ENCODE results near the gene PMPCB. TPM values are rescaled to one million over a fixed set of nuclear protein-coding genes. Genes with fewer than 3 reads are reported as not detected.

The PMPCB gene
- total RNA-seq, 1 experiment from 2014 or later: 157 TPM

GRCh38 chr7:103316380-103316941, 19.2 kb downstream of the PMPCB start:
- in situ Hi-C loops (cut with HindIII; ENCODE audit: low sequenced_read_pairs): no loop called here
- DNase-seq (ENCODE audit: low spot score): no peak

- in situ Hi-C loops (cut with HindIII; ENCODE audit: low sequenced_read_pairs): no loop called here
- no peak for DNase-seq (ENCODE audit: low spot score)
These were observed 19.8 kb downstream of the PMPCB start for GRCh38 chr7:103317009-103317408.

- in situ Hi-C loops (cut with HindIII; ENCODE audit: low sequenced_read_pairs): no loop called here
- no peak for DNase-seq (ENCODE audit: low spot score)
These were observed 28.5 kb downstream of the PMPCB start for GRCh38 chr7:103325744-103326143.

DNA sequence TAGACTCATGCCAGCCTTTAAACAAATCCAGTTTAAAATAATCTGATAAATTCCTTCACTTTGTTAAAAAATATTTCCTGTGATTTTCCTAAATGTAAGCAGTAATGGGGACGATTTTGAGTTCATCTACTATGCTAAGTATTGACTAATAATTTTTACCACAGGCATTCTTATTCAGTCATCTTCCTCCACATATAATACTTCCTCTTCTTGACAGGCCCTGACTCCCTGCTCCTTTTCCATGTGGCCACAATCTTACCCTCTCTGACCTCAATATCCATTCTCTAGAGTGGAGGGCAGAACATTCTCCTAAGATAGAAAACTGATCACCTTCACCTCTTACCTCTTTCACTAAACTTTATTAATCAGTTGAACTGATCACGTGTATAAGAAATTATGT, 39.5 kb downstream of the PMPCB start:
- DNase-seq (ENCODE audit: low spot score): no peak
- in situ Hi-C loops (cut with HindIII; ENCODE audit: low sequenced_read_pairs): no loop called here

DNA sequence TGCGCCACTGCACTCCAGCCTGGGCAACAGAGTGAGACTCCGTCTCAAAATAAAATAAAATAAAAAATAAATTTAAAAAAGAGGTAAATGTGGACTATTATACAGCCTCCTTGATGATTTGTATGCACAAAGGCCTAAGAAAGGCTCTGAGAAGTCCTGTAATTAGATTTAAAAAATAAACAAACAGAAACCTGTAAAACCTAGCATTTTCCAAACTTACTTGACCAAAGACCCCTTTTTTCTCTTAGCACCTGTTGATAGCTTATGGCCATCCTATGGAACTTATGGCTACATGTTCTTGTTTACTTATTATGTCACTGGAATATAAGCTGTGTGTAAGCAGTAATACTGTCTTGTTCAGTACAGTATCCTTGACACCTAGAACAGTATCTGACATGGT, 41.6 kb downstream of the PMPCB start:
- DNase-seq (ENCODE audit: low spot score): no peak
- in situ Hi-C loops (cut with HindIII; ENCODE audit: low sequenced_read_pairs): no loop called here

DNA sequence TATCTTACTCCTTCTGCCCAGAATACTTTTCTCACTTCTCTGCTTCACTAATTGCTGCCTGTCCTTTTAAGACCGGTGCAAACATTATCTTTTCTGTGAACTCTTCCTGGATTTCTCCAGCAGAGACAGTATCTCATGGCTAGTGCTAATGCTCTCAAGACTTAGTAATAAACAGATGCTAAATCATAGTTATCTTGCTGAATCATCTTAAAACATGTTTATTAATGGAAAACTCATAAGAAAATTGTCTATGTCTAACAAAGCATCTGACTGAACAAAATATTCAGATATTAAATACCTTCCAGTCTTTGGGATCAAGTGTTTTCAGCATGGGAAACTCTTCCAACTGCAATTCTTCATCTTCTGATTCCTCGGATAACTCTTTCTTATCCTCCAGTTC, 44.2 kb downstream of the PMPCB start:
- in situ Hi-C loops (cut with HindIII; ENCODE audit: low sequenced_read_pairs): no loop called here
- DNase-seq (ENCODE audit: low spot score): no peak

GRCh38 chr7:103343332-103343731, 46.1 kb downstream of the PMPCB start:
- DNase-seq (ENCODE audit: low spot score): no peak
- in situ Hi-C loops (cut with HindIII; ENCODE audit: low sequenced_read_pairs): no loop called here

GRCh38 chr7:103343758-103344452, 46.7 kb downstream of the PMPCB start:
- in situ Hi-C loops (cut with HindIII; ENCODE audit: low sequenced_read_pairs): no loop called here
- DNase-seq (ENCODE audit: low spot score): peak; percentile 14

- DNase-seq (ENCODE audit: low spot score): peak; percentile 94
- in situ Hi-C loops (cut with HindIII; ENCODE audit: low sequenced_read_pairs): no loop called here
These were observed 47.4 kb downstream of the PMPCB start, which contains the start of gene DNAJC2 for GRCh38 chr7:103344453-103345149. Gene DNAJC2, minus strand, starts transcription at chr7:103344767. Its CDS starts 145 bp downstream, at chr7:103344622.

DNA sequence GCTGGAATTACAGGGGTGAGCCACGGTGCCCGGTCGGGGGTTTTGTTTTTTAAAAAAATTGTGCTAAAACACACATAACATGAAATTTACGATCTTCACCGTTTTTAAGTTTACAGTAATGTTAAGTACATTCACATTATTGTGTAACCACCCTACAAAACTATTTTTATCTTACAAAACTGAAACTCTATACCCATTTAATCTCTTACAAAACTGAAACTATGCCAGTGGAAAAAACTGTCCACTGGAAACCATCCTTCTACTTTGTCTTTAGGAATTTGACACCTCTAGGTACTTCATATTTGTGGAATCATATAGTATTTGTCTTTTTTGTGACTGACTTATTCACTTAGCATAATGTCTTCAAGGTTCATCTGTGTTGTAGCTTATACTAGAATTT, 49.2 kb downstream of the PMPCB start:
- DNase-seq (ENCODE audit: low spot score): no peak
- in situ Hi-C loops (cut with HindIII; ENCODE audit: low sequenced_read_pairs): no loop called here

DNA sequence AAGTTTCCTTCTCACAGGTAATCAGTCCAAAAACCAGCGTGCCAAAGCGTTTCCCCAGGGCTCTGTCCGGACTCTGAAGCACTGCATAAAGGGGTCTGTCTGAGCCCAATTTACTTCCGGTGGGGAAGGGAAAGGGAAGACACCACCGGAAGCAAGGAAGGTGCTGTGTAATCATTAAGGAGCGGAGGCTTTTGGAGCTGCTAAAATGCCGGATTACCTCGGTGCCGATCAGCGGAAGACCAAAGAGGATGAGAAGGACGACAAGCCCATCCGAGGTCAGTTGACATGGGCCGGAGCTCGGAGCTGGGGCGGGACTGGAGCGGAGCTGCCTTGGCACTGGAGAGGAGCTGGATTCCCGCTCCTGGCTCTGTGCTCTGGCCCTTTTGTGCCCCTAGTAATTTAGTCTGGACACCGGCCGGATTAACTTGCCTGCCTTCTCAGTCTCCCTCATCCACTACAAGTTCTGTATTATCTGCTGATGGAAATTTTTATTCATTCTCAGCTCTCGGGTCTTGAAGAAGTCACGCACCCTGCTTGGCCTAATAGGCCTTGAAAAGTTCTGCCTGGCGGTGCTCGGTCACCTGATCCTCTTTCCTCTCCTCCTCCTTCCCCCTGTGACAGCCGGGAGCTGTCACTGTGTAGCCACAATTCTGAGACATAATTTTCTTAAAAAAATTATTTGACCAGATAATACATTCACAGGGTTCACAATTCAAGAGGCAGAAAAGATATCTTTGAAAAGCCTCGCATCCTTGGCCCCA, 50.5 kb downstream of the PMPCB start, which contains the start of gene PSMC2:
TSS of gene PSMC2 (plus strand) at position 137 of the 761 bp plus-strand sequence. CDS start at position 206, 69 bp downstream.
- in situ Hi-C loops (cut with HindIII; ENCODE audit: low sequenced_read_pairs): no loop called here
- DNase-seq (ENCODE audit: low spot score): peak; percentile 92

DNA sequence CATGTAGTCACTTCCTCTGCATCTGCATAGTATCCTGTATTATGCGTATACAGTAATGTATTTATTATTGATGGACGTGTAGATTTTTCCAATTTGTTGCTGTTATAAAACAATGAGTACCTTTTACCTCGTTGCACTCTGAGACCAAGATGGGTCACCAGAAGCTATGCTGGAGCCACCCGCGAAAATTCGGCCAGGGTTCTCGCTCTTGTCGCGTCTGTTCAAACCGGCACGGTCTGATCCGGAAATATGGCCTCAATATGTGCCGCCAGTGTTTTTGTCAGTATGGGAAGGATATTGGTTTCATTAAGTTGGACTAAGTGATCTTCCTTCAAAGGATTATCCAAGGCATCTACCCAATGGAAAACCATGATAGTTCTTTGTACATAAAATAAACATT, 51.2 kb downstream of the PMPCB start:
- in situ Hi-C loops (cut with HindIII; ENCODE audit: low sequenced_read_pairs): no loop called here
- DNase-seq (ENCODE audit: low spot score): peak; percentile 6

- in situ Hi-C loops (cut with HindIII; ENCODE audit: low sequenced_read_pairs): no loop called here
These were observed 51.7 kb downstream of the PMPCB start for GRCh38 chr7:103348959-103349358.

DNA sequence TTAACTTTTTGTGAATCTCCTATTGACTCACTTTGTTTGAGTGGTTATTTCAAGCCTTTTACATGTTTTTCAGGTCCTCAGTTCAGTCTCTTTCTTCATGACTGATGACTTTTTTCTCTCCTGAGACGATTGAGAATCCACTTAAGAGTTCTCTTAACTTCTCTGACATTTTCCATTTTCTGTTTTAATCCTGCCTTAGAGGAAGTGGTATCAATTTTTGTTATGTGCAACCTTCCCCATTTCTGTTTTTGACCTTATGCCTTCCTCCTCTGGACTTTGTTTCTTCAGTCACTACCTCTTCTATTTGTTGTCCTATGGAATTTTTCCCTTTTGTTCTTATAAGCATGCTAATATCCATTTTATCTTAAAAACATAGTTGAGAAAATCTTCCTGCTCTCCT, 52.6 kb downstream of the PMPCB start:
- no peak for DNase-seq (ENCODE audit: low spot score)
- in situ Hi-C loops (cut with HindIII; ENCODE audit: low sequenced_read_pairs): no loop called here

More at GRCh38 chr7:103348959-103349358, 51.7 kb downstream of the PMPCB start:
- DNase-seq (ENCODE audit: low spot score): no peak

Other genes starting within 250 kb of the PMPCB start
- gene FBXL13, start 222.6 kb upstream of the PMPCB start, total RNA-seq (2014; rRNA removed; shearing (Covaris generic)): 1.7 and 4.7 TPM in 2 replicates
- gene ARMC10, start 222.3 kb upstream of the PMPCB start, total RNA-seq (2014; rRNA removed; shearing (Covaris generic)): 58.0 and 58.4 TPM in 2 replicates
- 5.0 and 5.8 TPM in 2 replicates for gene NAPEPLD, start 148.3 kb upstream of the PMPCB start, total RNA-seq (2014; rRNA removed; shearing (Covaris generic))
- gene DNAJC2, start 47.3 kb downstream of the PMPCB start, total RNA-seq (2014; rRNA removed; shearing (Covaris generic)): 19.1 and 32.4 TPM in 2 replicates
- 323 and 371 TPM in 2 replicates for gene PSMC2, start 50.2 kb downstream of the PMPCB start, total RNA-seq (2014; rRNA removed; shearing (Covaris generic))
- not detected in 2 replicates for gene SLC26A5, start 148.8 kb downstream of the PMPCB start, total RNA-seq (2014; rRNA removed; shearing (Covaris generic))

Measured in G401 (cell line).